Fibroblast of gingiva (primary cell): ENCODE data around the gene SCGB1D4.
"Not testable (repeated sequence)": the region's sequence is repeated elsewhere in the genome, so short reads cannot be mapped to it uniquely, and the experiment has no call there.

Source experiments
- DNase-seq: peaks from one replicate; pipeline ENCODE4 v3.0.0-alpha.2; 2011; ENCODE audit warnings: low read depth

Gene SCGB1D4, protein sequence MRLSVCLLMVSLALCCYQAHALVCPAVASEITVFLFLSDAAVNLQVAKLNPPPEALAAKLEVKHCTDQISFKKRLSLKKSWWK

DNA sequence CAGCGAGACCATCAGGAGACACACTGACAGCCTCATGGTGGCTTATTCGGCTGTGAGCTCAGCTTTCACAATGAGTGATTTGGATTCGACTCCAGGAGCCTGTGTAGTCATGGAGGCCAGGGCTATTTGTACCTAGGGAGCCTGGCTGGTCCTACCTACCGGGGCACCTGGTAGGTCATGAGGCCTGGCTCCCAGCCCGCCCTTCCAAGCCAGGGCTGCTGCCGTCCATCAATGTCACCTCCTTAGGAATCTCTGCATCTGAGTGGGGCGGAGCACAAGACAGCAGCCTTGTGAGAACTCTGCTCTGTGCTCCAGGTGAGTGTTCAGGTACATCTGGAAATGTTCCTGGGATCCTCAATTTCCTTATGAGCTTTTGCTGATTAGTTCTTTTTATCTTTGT lies at the start of gene SCGB1D4:
Gene SCGB1D4, minus strand, starts transcription at position 101 of the 400 bp plus-strand sequence. Its CDS starts 65 bp downstream, at position 36.
- DNase-seq, result no peak

DNA sequence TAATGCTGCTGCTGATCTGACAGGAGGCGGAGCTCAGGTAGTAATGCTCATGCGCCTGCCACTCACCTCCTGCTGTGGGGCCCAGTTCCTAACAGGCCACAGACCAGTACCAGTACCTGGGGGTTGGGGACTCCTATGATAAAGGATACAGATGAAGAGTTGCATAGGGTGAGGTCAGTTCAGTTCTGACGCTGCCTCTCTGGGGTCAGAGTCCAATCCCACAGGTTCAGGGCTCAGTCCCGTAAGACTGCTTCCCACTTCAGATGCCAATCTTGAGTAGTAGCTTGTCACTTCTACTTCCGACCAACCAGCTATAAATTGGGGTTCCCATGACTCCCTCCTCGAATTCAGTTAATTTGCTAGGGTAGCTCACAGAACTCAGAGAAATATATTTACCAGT lies 47.0 kb upstream of the SCGB1D4 start:
- no peak for DNase-seq

DNA sequence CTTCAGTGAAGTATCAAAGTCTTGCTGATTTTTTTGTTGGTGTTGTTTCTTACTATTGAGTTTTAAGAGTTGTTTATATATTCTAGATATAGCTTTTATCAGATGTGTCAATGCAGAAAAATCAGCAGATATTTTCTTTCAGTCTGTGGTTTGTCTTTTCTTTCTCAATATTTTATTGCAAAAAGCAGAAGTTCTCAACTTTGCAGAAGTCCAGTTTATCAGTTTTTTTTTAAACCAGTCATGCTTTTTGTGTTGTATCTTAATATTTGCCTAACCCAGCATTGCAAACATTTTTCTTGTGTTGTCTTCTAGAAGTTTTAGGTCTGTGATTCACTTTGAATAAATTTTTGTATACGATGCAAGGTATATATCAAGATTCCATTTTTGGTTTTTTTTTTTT lies 45.3 kb upstream of the SCGB1D4 start:
- DNase-seq, result no peak

DNA sequence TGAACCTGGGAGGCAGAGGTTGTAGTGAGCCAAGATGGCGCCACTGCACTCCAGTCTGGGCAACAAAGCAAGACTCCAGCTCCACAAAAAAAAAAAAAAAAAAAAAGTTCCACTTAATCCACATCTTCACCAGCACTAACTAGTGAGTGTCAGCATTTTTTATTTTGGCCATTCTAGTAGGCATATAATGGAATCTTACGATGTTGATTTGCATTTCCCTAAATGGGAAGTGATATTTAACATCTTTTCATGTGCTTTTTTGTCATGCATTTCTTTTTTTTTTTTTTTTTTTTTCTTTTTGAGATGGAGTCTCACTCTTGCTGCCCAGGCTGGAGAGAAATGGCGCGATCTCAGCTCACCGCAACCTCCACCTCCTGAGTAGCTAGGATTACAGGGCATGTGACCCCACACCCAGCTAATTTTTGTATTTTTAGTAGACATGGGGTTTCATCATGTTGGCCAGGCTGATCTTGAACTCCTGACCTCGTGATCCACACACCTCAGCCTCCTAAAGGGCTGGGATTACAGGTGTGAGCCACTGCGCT lies 44.8 kb upstream of the SCGB1D4 start:
- not testable (repeated sequence) for DNase-seq

DNA sequence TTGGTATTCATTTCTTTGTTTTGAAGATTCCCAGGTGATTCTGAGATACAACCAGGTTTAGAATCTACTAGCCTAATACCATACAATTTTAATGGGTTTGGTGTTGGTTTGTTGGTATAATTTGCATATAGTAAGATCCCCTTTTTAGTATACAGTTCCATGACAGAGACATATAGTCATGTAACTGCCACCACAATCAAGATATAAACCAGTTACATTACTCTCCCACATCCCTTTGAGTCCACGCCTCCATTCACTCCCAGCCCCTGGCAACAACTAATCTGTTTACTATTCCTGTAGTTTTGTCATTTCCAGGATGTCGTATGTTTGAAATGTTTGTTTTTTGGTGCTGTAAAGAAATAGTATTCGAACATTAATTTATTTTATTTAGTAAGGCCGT lies 42.7 kb upstream of the SCGB1D4 start:
- no peak for DNase-seq

DNA sequence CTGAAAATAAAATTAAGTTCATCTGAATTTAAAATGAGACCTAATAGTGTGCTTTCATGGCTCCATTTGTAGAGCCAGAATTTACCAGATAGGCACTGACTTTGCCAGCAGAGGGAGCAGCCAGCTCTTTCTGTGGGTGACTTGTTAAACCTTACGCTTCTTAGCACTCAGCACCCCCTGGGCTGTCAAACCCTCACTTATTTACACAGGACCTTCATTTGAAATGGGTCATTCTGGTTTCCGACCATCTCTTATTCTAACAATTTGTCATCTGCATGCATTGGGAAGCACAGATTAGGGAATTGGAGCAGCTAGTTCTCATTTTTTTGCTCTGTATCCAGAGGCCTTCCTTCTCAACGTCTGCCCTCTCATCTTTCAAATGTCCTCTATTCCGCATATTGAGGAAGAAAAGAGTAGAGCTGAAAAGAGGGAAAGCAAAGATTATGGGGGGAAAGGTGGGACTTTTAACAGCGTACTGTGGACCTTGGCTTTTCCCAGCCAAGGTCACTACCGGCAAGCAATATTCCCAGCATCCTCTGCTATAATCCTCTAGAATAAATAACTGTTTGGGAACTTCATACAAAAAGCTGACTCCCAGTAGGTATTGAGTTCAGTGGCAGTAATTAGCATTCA lies 41.5 kb upstream of the SCGB1D4 start:
- DNase-seq, result peak; percentile 39

DNA sequence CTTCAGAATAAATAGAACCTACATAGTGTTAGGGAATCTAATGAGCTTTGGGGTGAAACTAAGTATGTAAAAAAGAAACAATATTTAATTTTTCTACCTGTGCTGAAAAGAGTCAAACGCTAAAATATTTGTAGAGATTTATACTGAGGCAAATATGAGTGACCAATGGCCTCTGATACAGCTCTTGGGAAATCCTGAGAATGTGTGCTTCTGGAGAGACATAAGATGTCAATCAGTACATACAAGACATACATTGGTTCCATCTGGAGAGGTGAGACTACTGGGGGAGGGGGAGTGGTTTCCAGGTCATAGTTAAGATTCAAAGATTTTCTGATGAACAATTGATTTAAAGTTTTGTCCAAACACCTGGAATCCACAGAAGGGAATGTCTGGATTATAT lies 39.3 kb upstream of the SCGB1D4 start:
- no peak for DNase-seq

DNA sequence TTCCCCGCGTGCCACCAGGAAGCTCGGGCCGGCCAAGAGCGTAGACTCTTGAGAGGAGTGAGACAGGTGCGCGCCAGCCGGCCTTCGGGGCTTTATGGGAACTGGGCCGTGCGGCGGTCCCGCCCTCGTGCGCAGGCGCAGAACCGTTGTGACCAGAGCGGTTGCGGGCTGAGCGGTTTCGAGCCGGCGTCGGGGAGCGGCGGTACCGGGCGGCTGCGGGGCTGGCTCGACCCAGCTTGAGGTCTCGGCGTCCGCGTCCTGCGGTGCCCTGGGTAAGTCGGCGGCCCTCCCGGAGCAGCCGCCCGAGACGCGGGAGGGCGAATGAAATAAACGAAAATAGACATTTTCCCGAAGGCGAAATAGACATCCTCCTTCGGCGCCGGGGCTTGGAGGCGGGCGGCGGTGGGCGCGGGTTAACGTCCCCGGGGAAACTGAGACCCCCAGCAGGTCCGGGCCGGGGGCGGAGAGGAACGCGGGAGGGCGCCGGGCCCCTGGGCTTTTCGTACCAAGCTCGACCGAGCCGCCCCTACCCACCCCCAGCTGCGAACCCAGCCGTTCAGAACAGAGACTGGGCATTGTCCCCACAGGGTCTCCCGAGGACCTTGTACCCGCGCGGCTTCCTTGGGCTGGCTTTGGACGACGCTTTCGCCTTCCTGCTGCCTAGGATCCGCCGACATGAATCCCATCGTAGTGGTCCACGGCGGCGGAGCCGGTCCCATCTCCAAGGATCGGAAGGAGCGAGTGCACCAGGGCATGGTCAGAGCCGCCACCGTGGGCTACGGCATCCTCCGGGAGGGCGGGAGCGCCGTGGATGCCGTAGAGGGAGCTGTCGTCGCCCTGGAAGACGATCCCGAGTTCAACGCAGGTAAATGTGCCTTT lies 38.7 kb upstream of the SCGB1D4 start, which contains the start of gene ASRGL1:
Gene ASRGL1, plus strand, starts transcription at position 146 of the 879 bp plus-strand sequence. Its CDS starts 530 bp downstream, at position 676.
- peak; percentile 17 for DNase-seq

DNA sequence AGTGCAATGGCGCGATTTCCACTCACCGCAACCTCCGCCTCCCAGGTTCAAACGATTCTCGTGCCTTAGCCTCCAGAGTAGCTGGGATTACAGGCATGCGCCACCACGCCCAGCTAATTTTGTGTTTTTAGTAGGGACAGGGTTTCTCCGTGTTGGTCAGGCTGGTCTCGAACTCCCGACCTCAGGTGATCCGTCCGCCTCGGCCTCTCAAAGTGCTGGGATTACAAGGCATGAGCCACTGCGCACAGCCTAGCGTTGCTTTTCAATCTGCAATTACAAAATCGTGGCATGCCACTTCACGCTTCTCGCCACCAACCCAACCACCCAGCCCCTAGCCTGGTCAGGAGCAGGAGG lies 38.1 kb upstream of the SCGB1D4 start:
- DNase-seq, result not testable (repeated sequence)

DNA sequence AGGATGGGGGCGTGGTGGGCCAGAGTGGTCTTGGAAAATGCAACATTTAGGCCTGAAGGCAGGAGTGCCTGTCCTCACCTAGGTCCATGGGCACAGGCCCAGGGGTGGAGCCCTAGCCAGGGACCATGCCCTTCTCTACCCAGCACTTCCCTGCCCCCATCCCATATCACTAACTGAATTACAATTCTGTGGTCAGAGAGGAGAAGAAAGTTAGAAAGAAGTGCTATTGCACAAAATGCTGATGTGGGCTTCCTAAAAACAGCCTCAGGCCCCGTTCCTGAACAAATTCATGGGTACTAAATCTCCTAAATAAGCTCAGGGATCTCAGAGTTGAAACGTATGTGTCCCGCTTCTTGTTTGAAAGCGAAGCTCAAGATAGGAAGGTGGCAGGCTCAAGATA lies 34.9 kb upstream of the SCGB1D4 start:
- no peak for DNase-seq

DNA sequence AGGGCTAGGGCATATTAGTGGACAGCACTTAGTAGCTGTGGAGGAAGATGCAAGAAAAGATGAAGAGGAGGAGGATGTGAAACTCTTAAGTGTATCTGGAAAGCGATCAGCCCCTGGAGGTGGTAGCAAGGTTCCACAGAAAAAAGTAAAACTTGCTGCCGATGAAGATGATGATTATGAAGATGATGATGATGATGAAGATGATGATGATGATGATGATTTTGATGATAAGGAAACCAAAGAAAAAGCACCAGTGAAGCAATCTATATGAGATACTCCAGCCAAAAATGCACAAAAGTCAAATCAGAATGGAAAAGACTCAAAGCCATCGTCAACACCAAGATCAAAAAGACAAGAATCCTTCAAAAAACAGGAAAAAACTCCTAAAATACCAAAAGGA lies 32.4 kb upstream of the SCGB1D4 start:
- DNase-seq, result not testable (repeated sequence)

DNA sequence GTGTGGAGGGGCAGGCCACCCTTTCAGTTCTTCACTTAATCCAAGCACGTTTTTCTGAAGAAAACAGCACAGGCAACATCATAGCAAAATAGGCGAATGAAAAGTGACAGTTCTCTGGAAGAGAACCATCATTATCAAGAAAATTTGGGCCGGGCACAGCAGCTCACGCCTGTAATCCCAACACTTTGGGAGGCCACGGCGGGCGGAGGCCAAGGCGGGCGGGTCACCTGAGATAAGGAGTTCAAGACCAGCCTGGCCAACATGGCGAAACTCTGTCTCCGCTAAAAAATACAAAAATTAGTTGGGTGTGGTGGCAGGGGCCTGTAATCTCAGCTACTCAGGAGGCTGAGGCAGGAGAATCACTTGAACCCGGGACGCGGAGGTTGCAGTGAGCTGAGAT lies 28.7 kb upstream of the SCGB1D4 start:
- DNase-seq, result not testable (repeated sequence)

DNA sequence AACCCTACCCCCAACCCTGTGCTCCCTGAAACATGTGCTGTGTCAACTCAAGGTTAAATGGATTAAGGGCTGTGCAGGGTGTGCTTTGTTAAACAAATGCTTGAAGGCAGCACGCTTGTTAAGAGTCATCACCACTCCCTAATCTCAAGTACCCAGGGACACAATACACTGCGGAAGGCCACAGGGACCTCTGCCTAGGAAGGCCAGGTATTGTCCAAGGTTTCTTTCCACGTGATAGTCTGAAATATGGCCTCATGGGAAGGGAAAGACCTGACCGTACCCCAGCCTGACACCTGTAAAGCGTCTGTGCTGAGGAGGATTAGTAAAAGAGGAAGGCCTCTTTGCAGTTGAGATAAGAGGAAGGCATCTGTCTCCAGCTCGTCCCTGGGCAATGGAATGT lies 27.8 kb upstream of the SCGB1D4 start:
- DNase-seq, result not testable (repeated sequence)

DNA sequence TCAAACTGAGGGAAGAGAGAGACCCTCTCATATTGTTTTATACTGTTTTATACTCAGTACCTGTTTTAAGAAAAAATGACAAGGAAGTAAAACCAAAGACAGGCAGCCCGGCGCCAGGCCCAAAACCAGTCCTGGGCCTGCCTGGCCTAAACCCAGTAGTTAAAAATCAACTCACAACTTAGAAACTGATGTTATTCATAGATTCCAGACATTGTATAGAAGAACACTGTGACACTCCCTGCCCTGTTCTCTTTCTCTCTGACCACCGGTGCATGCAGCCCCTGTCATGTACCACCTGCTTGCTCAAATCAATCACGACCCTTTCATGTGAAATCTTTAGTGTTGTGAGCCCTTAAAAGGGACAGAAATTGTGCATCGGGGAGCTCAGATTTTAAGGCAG lies 26.9 kb upstream of the SCGB1D4 start:
- not testable (repeated sequence) for DNase-seq

DNA sequence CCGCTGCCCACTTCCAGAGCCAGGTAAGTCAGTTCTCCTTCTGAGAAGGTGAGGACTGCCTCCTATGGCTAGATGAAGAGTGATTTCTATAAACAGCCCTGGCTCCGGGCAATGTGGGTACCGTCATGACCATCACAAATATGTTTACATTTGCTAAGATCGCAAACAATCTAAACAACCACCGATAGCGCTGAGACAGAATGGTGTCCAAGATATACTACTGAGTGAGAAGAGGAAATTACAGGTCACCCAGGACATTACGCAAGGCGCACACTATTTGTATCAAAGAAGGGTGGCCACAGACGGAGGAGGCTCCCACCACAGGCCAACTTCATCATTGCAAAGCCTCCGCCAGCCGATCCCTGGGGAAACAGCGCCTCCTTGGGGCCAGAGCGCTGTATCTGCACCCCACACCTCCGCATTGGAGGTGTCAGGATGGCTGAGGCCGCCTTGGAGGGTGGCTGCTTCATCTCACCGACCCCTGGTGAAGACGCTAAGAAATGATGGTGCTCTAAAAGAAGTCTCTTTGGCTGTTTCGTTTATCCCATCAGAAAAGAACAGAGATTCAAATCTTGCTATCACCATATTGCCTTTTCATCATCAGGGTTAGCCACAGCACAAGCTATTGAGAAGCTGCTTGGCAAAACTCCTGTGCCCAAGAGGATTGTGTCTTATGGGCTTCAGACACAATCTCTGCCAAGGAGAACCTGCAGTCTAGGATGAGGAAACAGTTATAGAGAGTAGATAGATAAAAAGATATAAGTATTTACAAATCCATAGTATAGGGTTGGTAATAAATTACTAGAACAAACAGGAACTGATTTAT lies 26.1 kb upstream of the SCGB1D4 start:
- DNase-seq, result peak; percentile 7

DNA sequence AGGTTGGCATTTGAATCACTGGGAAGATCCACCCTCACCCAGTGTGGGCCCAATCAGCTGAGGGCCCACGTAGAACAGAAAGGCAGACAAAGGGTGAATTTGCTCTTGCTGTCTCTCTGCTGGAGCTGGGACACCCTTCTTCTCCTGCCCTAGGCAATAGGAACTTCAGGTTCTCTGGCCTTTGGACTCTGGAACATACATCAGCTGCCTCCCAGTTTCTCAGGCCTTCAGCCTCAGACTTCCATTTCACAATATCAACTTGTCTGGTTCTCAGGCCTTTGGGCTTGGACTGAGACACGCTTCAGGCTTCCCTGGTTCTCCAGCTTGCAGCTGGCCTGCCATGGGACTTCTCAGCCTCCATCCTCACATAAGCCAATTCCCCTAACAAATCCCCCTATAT lies 23.6 kb upstream of the SCGB1D4 start:
- no peak for DNase-seq

DNA sequence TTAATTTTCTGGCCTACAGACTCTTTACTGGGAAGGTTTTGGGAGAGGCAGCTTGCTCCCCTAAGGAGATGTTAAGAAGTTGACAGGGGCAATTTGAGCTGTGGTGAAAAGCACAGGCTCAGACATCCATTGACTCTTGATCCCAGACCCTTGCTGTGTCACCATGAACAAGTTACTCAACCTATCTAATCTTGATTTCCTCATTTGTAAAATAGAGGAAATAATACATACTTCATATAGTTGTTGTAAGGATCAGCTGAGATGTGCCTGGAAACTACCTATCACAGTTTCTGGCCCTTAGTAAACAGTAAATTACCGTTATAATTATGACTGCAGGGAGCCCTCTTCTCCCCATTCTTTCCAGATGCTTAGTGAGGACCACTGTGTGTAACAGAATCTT lies 16.6 kb upstream of the SCGB1D4 start:
- DNase-seq, result no peak

DNA sequence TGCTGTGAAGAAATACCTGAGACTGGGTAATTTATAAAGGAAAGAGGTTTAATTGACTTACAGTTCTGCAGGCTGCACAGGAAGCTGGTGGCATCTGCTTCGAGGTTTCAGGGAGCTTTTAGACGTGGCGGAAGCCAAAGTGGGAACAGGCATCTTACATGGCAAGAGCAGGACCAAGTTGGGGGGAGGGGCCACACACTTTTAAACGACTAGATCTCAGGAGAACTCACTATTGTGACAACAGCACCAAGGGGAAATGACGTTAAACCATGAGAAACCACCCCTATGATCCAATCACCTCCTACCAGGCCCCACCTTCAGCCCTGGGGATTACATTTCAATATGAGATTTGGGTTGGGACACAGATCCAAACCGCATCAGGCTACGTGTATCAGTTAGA lies 11.1 kb upstream of the SCGB1D4 start:
- DNase-seq, result no peak

DNA sequence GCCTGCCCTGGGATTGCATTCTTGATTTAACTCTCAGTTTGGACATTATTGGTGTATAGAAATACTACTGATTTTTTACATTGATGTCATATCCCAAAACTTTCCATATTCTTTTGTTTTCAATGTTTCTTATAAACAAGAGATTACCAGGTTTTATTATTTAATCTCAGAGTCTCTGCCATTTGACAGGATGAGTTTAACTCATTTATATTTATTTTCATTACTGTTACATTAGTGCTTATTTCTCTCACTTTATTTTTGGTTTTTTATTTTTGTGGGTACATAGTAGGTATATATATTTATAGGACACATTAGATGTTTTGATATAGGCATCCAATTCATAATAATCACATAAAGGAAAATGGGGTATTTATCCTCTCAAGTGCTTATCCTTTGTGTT lies 9.1 kb upstream of the SCGB1D4 start:
- DNase-seq, result no peak

DNA sequence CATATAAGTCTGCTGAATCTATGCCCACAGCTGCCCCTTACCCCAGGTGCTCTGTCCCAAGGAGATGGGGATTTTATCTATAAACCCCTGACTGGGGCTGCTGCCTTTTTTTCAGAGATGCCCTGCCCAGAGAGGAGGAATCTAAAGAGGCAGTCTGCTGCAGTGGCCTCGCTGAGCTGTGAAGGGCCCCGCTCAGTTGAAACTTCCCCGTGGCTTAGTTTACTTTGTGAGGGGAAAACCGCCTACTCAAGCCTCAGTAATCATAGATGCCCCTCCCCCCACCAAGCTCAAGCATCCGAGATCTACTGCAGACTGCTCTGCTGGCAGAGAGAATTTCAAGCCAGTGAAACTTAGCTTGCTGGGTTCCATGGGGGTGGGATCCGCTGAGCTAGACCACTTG lies 7.4 kb upstream of the SCGB1D4 start:
- no peak for DNase-seq

DNA sequence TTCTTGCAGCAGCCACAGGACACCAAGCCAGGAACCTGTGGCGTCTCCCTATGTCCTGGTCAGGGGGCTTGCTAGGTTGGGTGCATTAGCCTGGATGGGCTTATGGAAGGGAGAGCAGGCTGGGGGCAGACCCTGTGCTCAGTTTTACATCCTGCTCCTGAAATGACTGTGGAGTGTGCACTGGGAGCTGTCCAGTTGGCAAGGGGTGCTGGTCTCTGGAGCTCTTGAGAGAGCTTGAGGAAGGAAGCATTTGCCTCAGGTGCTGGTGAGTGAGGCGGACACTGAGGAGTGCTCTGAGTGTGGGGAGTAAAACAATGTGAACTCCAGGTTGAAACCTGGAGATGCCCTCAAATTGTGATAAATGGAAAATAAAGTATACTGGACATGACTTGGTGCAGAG lies 3.4 kb downstream of the SCGB1D4 start:
- peak; percentile 11 for DNase-seq

DNA sequence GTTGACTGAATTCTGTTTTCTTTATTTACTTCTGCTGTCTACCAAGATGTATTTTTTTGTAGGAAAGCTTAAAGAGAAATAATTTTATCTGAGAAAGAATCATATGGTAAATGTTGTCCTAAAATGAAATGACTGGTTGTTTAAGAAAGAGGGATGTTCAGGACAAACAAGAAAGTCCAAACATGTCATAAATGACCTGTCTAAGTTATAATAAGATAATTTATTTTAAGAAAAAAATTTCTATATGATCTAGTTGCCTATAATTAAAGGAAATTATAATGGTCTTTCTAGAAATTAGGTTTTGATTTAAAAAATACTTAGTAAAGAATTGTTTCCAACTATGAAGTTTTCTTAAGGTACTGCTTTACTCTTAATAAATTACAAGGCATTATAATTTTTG lies 18.4 kb downstream of the SCGB1D4 start:
- no peak for DNase-seq
